ENCODE data around the gene NELFE. TPM values are rescaled to one million over a fixed set of nuclear protein-coding genes. Genes with fewer than 3 reads are reported as not detected.
A peak's percentile ranks its signal among the peaks of the same experiment; 100 is the strongest.

NELFE gene
- total RNA-seq, 2 donors from 2014 or later = 90.3 to 132 TPM

DNA sequence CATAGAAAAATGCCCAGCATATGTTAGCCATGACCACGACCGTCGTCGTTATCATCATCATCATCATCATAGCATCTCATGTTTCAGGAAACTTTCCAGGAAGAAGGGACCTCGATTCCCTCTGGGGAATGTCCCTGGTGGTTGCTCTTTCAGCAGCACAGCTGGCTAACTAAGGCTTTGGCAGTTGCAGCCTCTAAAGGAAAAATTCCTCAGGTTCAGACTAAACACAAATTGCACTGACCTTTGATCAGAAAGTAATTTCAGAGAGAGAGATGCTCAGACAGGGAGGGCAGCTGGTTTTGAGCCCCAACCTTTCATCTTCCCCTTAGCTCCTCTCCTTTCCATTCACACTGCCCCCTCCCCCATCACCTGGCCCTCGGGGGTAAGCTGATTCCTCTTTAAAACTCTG, 18.5 kb downstream of the NELFE start:
- H3K36me3 ChIP-seq (ENCODE audit: control insufficient read depth, insufficient read depth, low read length) = no peaks in the 10 kb centered on the region
- Mint-ChIP-seq H3K27ac (no peak overlapping the region), H3K4me3 (no peak overlapping the region), H3K4me1 (peaks cover 2% of the 10 kb centered on the region), H3K36me3 (ENCODE audit: low read depth) (no peaks in the 10 kb centered on the region), H3K27me3 (ENCODE audit: insufficient read depth) (peaks cover 46% of the 10 kb centered on the region), H3K9me3 (no peaks in the 10 kb centered on the region)
- peaks cover 32% of the 10 kb centered on the region for H3K27me3 ChIP-seq (ENCODE audit: control insufficient read depth, insufficient read depth, low read length, poor library complexity, severe bottlenecking)
- DNase-seq = no peak
- 26 to 64% methylated on average over 2 to 6 of the region's 6 CpGs for WGBS, 2 experiments (ENCODE audit: insufficient coverage in 1 of 2, insufficient read length in 1 of 2)
- peak; percentile 22 for TF ChIP-seq CTCF (conservative IDR thresholded peaks at IDR 0.05)
- no peaks in the 10 kb centered on the region for H3K9me3 ChIP-seq (ENCODE audit: control insufficient read depth, low read length)
- H3K4me3 ChIP-seq (ENCODE audit: low read length) = no peak overlapping the region
- H3K27ac ChIP-seq (ENCODE audit: low read depth, low read length) = no peak overlapping the region
- H3K4me1 ChIP-seq (ENCODE audit: control insufficient read depth, insufficient read depth, low read length) = no peaks in the 10 kb centered on the region
- no peak overlapping the region for H3K9ac ChIP-seq (ENCODE audit: extremely low read depth, low read length, poor library complexity, severe bottlenecking)

DNA sequence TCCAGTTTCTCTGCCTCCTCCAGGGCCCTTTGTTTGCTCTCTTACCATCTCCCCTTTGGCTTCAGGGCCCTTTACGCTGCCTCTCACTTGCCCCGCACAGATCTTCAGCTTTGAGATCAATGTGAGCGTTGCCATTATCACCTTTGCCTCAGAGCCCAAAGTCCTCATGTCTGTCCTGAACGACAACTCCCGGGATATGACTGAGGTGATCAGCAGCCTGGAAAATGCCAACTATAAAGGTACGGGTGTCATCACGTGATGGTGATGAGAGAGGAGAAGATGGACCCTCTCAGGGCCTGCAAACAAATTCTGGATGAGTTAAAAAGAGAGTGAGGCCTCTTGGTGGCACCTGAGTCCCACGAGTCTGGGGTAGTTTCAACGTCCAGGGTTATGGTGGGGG, 22.9 kb downstream of the NELFE start:
- Histone ChIP-seq H3K9me3 (ENCODE audit: control insufficient read depth, low read length) (no peaks in the 10 kb centered on the region), H3K27me3 (ENCODE audit: control insufficient read depth, insufficient read depth, low read length, poor library complexity, severe bottlenecking) (peaks cover 4% of the 10 kb centered on the region), H3K4me3 (ENCODE audit: low read length) (no peak overlapping the region), H3K4me1 (ENCODE audit: control insufficient read depth, insufficient read depth, low read length) (no peaks in the 10 kb centered on the region), H3K36me3 (ENCODE audit: control insufficient read depth, insufficient read depth, low read length) (no peaks in the 10 kb centered on the region), H3K9ac (ENCODE audit: extremely low read depth, low read length, poor library complexity, severe bottlenecking) (no peak overlapping the region), H3K27ac (ENCODE audit: low read depth, low read length) (no peak overlapping the region)
- H3K27me3 Mint-ChIP-seq (ENCODE audit: insufficient read depth) = peaks cover 28% of the 10 kb centered on the region
- H3K27ac Mint-ChIP-seq = no peak overlapping the region
- peaks cover 2% of the 10 kb centered on the region for H3K4me1 Mint-ChIP-seq
- no peaks in the 10 kb centered on the region for H3K36me3 Mint-ChIP-seq (ENCODE audit: low read depth)
- 89 to 92% methylated on average over 9 of the region's 9 CpGs for WGBS, 2 experiments (ENCODE audit: insufficient coverage in 1 of 2, insufficient read length in 1 of 2)
- H3K4me3 Mint-ChIP-seq = no peak overlapping the region
- no peak for DNase-seq
- TF ChIP-seq CTCF (conservative IDR thresholded peaks at IDR 0.05) = no peak
- peaks cover 18% of the 10 kb centered on the region for H3K9me3 Mint-ChIP-seq

- H3K27ac Mint-ChIP-seq = no peak overlapping the region
- Histone ChIP-seq H3K36me3 (ENCODE audit: control insufficient read depth, insufficient read depth, low read length) (no peaks in the 10 kb centered on the region), H3K4me3 (ENCODE audit: low read length) (no peak overlapping the region), H3K27me3 (ENCODE audit: control insufficient read depth, insufficient read depth, low read length, poor library complexity, severe bottlenecking) (peaks cover 4% of the 10 kb centered on the region), H3K9ac (ENCODE audit: extremely low read depth, low read length, poor library complexity, severe bottlenecking) (no peak overlapping the region), H3K27ac (ENCODE audit: low read depth, low read length) (no peak overlapping the region), H3K4me1 (ENCODE audit: control insufficient read depth, insufficient read depth, low read length) (no peaks in the 10 kb centered on the region), H3K9me3 (ENCODE audit: control insufficient read depth, low read length) (no peaks in the 10 kb centered on the region)
- TF ChIP-seq CTCF (conservative IDR thresholded peaks at IDR 0.05) = no peak
- no peak overlapping the region for H3K4me3 Mint-ChIP-seq
- no peak for DNase-seq
- peaks cover 19% of the 10 kb centered on the region for H3K9me3 Mint-ChIP-seq
- no peaks in the 10 kb centered on the region for H3K36me3 Mint-ChIP-seq (ENCODE audit: low read depth)
- no peaks in the 10 kb centered on the region for H3K4me1 Mint-ChIP-seq
- WGBS, 2 experiments (ENCODE audit: insufficient coverage in 1 of 2, insufficient read length in 1 of 2) = 100% methylated on average over 3 of the region's 3 CpGs; no CpG with 5 or more reads in 1 of the 2 experiments
- H3K27me3 Mint-ChIP-seq (ENCODE audit: insufficient read depth) = peaks cover 28% of the 10 kb centered on the region
Measured at GRCh38 chr6:31935021-31935420, 23.8 kb downstream of the NELFE start.
